IPS-20b (cell line): ENCODE measurements around the gene KRTAP5-6.

Experiments used
- H3K27ac ChIP-seq: one replicate; pipeline ENCODE4 v1.5.1; 2013; ENCODE audit warnings: low read length
- H3K27me3 ChIP-seq: 2 replicates; pipeline ENCODE4 v1.6.1; 2013; ENCODE audit warnings: mild to moderate bottlenecking, low read length, inconsistent platforms; ENCODE audit not compliant: insufficient read depth
- H3K36me3 ChIP-seq: 2 replicates; pipeline ENCODE4 v1.6.1; 2013; ENCODE audit warnings: low read depth, mild to moderate bottlenecking, inconsistent platforms, low read length, moderate library complexity; ENCODE audit not compliant: insufficient read depth
- H3K4me1 ChIP-seq: 2 replicates; pipeline ENCODE4 v1.6.1; 2013; ENCODE audit warnings: mild to moderate bottlenecking, control low read depth, inconsistent platforms, low read length, moderate library complexity; ENCODE audit not compliant: insufficient read depth
- H3K4me3 ChIP-seq: 2 replicates; pipeline ENCODE4 v1.5.1; 2013; ENCODE audit warnings: mild to moderate bottlenecking, low read length, inconsistent platforms
- H3K9ac ChIP-seq: 2 replicates; pipeline ENCODE4 v1.6.1; 2013; ENCODE audit warnings: low read depth, mild to moderate bottlenecking, inconsistent platforms, low read length, moderate library complexity
- H3K9me3 ChIP-seq: 2 replicates; pipeline ENCODE4 v1.6.1; 2013; ENCODE audit warnings: mild to moderate bottlenecking, low read depth, low read length, inconsistent platforms; ENCODE audit not compliant: insufficient read depth

Gene KRTAP5-6

GRCh38 chr11:1690167-1691025 is 6.6 kb upstream of the KRTAP5-6 start:
- peaks cover 13% of the 10 kb centered on the region for H3K27me3 ChIP-seq
- no peak overlapping the region for H3K4me3 ChIP-seq

GRCh38 chr11:1691026-1691877 is 5.7 kb upstream of the KRTAP5-6 start:
- peaks cover 2% of the 10 kb centered on the region; the same call in 1 of the 2 replicates for H3K4me1 ChIP-seq
- peaks cover 13% of the 10 kb centered on the region for H3K27me3 ChIP-seq

More at GRCh38 chr11:1690167-1691025, 6.6 kb upstream of the KRTAP5-6 start:
- Histone ChIP-seq H3K9ac (no peak overlapping the region), H3K36me3 (no peaks in the 10 kb centered on the region), H3K27ac (no peak overlapping the region), H3K4me1 (peaks cover 2% of the 10 kb centered on the region; the same call in 1 of the 2 replicates), H3K9me3 (no peaks in the 10 kb centered on the region)

GRCh38 chr11:1691878-1692707 is 4.9 kb upstream of the KRTAP5-6 start:
- H3K27me3 ChIP-seq, result peaks cover 13% of the 10 kb centered on the region
- no peaks in the 10 kb centered on the region for H3K36me3 ChIP-seq
- peaks cover 2% of the 10 kb centered on the region; the same call in 1 of the 2 replicates for H3K4me1 ChIP-seq
- H3K9me3 ChIP-seq, result no peaks in the 10 kb centered on the region
- H3K4me3 ChIP-seq, result no peak overlapping the region
- no peak overlapping the region for H3K9ac ChIP-seq
- no peak overlapping the region for H3K27ac ChIP-seq

More at GRCh38 chr11:1691026-1691877, 5.7 kb upstream of the KRTAP5-6 start:
- H3K9me3 ChIP-seq, result no peaks in the 10 kb centered on the region
- H3K4me3 ChIP-seq, result no peak overlapping the region
- no peak overlapping the region for H3K27ac ChIP-seq
- no peak overlapping the region for H3K9ac ChIP-seq
- H3K36me3 ChIP-seq, result no peaks in the 10 kb centered on the region

- Histone ChIP-seq H3K27ac (no peak overlapping the region), H3K4me1 (peaks cover 2% of the 10 kb centered on the region; the same call in 1 of the 2 replicates), H3K9ac (no peak overlapping the region), H3K36me3 (no peaks in the 10 kb centered on the region), H3K9me3 (no peaks in the 10 kb centered on the region), H3K27me3 (peaks cover 13% of the 10 kb centered on the region), H3K4me3 (peak overlapping the region; percentile 68; the same call in 1 of the 2 replicates)
Observed at GRCh38 chr11:1692708-1693326, 4.2 kb upstream of the KRTAP5-6 start.

- Histone ChIP-seq H3K9ac (peak overlapping the region; percentile 76; the same call in 1 of the 2 replicates), H3K4me1 (peaks cover 2% of the 10 kb centered on the region; the same call in 1 of the 2 replicates)
Observed at GRCh38 chr11:1693327-1694063, 3.5 kb upstream of the KRTAP5-6 start.

GRCh38 chr11:1694064-1694845 is 2.7 kb upstream of the KRTAP5-6 start:
- Histone ChIP-seq H3K27ac (no peak overlapping the region), H3K4me1 (peaks cover 2% of the 10 kb centered on the region; the same call in 1 of the 2 replicates), H3K9me3 (no peaks in the 10 kb centered on the region), H3K36me3 (no peaks in the 10 kb centered on the region), H3K27me3 (peaks cover 13% of the 10 kb centered on the region), H3K9ac (peak overlapping the region; percentile 76; the same call in 1 of the 2 replicates), H3K4me3 (peak overlapping the region; percentile 68; the same call in 1 of the 2 replicates)

More at GRCh38 chr11:1693327-1694063, 3.5 kb upstream of the KRTAP5-6 start:
- Histone ChIP-seq H3K9me3 (no peaks in the 10 kb centered on the region), H3K36me3 (no peaks in the 10 kb centered on the region), H3K27me3 (peaks cover 13% of the 10 kb centered on the region), H3K4me3 (peak overlapping the region; percentile 68; the same call in 1 of the 2 replicates), H3K27ac (no peak overlapping the region)

GRCh38 chr11:1694846-1695547 is 2.0 kb upstream of the KRTAP5-6 start:
- peaks cover 13% of the 10 kb centered on the region for H3K27me3 ChIP-seq
- H3K27ac ChIP-seq, result no peak overlapping the region
- H3K9me3 ChIP-seq, result no peaks in the 10 kb centered on the region
- peaks cover 2% of the 10 kb centered on the region; the same call in 1 of the 2 replicates for H3K4me1 ChIP-seq
- no peak overlapping the region for H3K9ac ChIP-seq
- no peak overlapping the region for H3K4me3 ChIP-seq
- H3K36me3 ChIP-seq, result no peaks in the 10 kb centered on the region

GRCh38 chr11:1695548-1696108 is 1.4 kb upstream of the KRTAP5-6 start:
- Histone ChIP-seq H3K4me3 (no peak overlapping the region), H3K27me3 (peaks cover 13% of the 10 kb centered on the region), H3K4me1 (peaks cover 2% of the 10 kb centered on the region; the same call in 1 of the 2 replicates), H3K9me3 (no peaks in the 10 kb centered on the region), H3K27ac (no peak overlapping the region), H3K36me3 (no peaks in the 10 kb centered on the region), H3K9ac (no peak overlapping the region)

GRCh38 chr11:1699771-1700170 is 2.8 kb downstream of the KRTAP5-6 start:
- Histone ChIP-seq H3K4me1 (no peaks in the 10 kb centered on the region), H3K9me3 (peaks cover 5% of the 10 kb centered on the region; the same call in 1 of the 2 replicates), H3K27ac (no peak overlapping the region), H3K4me3 (no peak overlapping the region), H3K27me3 (peaks cover 3% of the 10 kb centered on the region; the same call in 1 of the 2 replicates), H3K36me3 (no peaks in the 10 kb centered on the region), H3K9ac (no peak overlapping the region)
